Measurements from ENCODE around the gene KLHL42. TPM values are rescaled to one million over a fixed set of nuclear protein-coding genes. Genes with fewer than 3 reads are reported as not detected.

Gene KLHL42
- total and polyA plus RNA-seq, 10 of the 15 experiments (the other 5 are each of a cell fraction or from before 2014, with no cell fraction given): 2.1 to 18.2 (median 13.1) TPM

- TF ChIP-seq, protein P1, sequence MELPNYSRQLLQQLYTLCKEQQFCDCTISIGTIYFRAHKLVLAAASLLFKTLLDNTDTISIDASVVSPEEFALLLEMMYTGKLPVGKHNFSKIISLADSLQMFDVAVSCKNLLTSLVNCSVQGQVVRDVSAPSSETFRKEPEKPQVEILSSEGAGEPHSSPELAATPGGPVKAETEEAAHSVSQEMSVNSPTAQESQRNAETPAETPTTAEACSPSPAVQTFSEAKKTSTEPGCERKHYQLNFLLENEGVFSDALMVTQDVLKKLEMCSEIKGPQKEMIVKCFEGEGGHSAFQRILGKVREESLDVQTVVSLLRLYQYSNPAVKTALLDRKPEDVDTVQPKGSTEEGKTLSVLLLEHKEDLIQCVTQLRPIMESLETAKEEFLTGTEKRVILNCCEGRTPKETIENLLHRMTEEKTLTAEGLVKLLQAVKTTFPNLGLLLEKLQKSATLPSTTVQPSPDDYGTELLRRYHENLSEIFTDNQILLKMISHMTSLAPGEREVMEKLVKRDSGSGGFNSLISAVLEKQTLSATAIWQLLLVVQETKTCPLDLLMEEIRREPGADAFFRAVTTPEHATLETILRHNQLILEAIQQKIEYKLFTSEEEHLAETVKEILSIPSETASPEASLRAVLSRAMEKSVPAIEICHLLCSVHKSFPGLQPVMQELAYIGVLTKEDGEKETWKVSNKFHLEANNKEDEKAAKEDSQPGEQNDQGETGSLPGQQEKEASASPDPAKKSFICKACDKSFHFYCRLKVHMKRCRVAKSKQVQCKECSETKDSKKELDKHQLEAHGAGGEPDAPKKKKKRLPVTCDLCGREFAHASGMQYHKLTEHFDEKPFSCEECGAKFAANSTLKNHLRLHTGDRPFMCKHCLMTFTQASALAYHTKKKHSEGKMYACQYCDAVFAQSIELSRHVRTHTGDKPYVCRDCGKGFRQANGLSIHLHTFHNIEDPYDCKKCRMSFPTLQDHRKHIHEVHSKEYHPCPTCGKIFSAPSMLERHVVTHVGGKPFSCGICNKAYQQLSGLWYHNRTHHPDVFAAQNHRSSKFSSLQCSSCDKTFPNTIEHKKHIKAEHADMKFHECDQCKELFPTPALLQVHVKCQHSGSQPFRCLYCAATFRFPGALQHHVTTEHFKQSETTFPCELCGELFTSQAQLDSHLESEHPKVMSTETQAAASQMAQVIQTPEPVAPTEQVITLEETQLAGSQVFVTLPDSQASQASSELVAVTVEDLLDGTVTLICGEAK (IDR thresholded peaks at IDR 0.05; ENCODE audit: borderline replicate concordance): no peak
- TF ChIP-seq, protein P2, sequence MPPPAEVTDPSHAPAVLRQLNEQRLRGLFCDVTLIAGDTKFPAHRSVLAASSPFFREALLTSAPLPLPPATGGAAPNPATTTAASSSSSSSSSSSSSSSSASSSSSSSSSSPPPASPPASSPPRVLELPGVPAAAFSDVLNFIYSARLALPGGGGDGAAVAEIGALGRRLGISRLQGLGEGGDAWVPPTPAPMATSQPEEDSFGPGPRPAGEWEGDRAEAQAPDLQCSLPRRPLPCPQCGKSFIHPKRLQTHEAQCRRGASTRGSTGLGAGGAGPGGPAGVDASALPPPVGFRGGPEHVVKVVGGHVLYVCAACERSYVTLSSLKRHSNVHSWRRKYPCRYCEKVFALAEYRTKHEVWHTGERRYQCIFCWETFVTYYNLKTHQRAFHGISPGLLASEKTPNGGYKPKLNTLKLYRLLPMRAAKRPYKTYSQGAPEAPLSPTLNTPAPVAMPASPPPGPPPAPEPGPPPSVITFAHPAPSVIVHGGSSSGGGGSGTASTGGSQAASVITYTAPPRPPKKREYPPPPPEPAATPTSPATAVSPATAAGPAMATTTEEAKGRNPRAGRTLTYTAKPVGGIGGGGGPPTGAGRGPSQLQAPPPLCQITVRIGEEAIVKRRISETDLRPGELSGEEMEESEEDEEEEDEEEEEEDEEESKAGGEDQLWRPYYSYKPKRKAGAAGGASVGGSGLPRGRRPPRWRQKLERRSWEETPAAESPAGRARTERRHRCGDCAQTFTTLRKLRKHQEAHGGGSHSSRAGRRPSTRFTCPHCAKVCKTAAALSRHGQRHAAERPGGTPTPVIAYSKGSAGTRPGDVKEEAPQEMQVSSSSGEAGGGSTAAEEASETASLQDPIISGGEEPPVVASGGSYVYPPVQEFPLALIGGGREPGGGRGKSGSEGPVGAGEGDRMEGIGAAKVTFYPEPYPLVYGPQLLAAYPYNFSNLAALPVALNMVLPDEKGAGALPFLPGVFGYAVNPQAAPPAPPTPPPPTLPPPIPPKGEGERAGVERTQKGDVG (CRISPR knock-in tag; IDR thresholded peaks at IDR 0.05): no peak
- TF ChIP-seq BACH1 (IDR thresholded peaks at IDR 0.05; ENCODE audit: borderline replicate concordance): no peak
Observed at GRCh38 chr12:27794818-27795584, 15.0 kb downstream of the KLHL42 start (continued).
